H7 (cell line): ENCODE data around the gene SORBS1. TPM values are rescaled to one million over a fixed set of nuclear protein-coding genes. Genes with fewer than 3 reads are reported as not detected.

ENCODE experiments used
- DNase-seq: peaks from one replicate; pipeline ENCODE4 v3.0.0; 2012
- H3K27me3 ChIP-seq: 2 replicates; pipeline ENCODE4 v1.6.0; 2011; ENCODE audit warnings: mild to moderate bottlenecking, low read length; ENCODE audit not compliant: control insufficient read depth, insufficient read depth
- H3K36me3 ChIP-seq: replicated peaks from 2 replicates; pipeline ENCODE4 v1.5.1; 2011; ENCODE audit warnings: low read length; ENCODE audit not compliant: control insufficient read depth, insufficient read depth
- H3K4me3 ChIP-seq: 2 replicates; pipeline ENCODE4 v1.5.1; 2011; ENCODE audit warnings: low read depth, mild to moderate bottlenecking, control low read depth, low read length, moderate library complexity; ENCODE audit not compliant: insufficient read depth
- total RNA-seq: library from RNA; depleted of rRNA; stranded (reverse); fragments of >200 nt; shearing (Covaris generic); gene quantifications from 2 replicates; pipeline ENCODE4 v1.2.3, GENCODE V29; 2014; rRNA removed

SORBS1 gene
- total RNA-seq, 1 experiment from 2014 or later, result 10.2 TPM

DNA sequence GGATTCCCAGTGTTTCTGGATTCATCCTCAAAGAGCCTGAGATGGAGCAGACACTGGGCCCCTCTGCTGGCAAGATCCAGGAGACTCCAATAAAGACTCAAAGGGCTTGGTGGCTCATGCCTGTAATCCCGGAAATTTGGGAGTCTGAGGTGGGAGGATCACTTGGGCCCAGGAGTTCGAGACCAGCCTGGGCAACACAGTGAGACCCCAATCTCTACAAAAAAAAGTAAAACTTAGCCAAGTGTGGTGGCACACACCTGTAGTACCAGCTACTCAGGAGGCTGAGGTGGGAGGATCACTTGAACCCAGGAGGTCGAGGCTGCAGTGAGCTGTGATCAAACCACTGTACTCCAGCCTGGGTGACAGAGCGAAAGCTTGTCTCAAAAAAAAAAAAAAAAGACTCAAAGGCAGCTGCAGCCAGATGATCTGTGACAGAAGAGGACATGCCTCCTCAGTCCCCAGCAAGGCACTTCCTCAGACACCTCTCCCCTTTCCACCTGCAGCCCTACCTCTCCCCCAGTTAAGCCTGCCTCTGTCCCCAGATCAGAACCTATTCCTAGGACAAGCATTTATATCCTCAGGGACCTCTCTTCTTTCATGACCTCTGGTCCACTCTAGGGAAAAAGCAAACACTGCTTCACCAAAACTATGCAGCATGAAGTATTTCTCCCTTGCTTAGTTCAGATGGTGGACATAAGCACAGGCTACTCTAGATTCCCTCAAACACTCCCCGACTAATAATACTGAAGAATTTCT lies 298.2 kb downstream of the SORBS1 start:
- Histone ChIP-seq H3K27me3 (no peaks in the 10 kb centered on the region), H3K4me3 (no peak overlapping the region), H3K36me3 (peaks cover 19% of the 10 kb centered on the region)
- no peak for DNase-seq

DNA sequence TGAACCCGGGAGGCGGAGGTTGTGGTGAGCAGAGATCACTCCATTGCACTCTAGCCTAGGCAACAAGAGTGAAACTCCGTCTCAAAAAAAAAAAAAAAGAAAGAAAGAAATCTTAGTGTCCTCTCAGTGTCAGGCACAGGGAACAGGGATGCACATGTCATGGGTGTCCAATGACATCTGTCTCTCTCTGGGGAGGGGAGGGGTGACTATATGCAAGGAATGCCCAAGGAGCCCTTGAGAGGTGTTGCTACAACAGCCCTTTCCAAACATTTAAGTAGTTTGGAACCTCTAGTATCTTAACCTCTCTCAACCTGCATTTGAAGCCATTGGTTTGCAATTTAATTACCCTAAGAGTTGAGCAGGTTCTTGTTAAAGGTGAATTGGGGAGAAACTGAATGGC lies 299.2 kb downstream of the SORBS1 start:
- no peaks in the 10 kb centered on the region for H3K27me3 ChIP-seq
- no peak for DNase-seq

More for the DNA sequence above, 299.2 kb downstream of the SORBS1 start:
- Histone ChIP-seq H3K36me3 (peaks cover 18% of the 10 kb centered on the region), H3K4me3 (no peak overlapping the region)

Other genes starting within 250 kb of the SORBS1 start
- gene ALDH18A1, start 95.3 kb upstream of the SORBS1 start, total RNA-seq, result 101 and 104 TPM in 2 replicates
- gene TCTN3, start 132.6 kb upstream of the SORBS1 start, total RNA-seq, result 31.5 and 35.8 TPM in 2 replicates
- 0.42 and 0.92 TPM in 2 replicates for gene ENTPD1, start 194.8 kb upstream of the SORBS1 start, total RNA-seq